Brain pericyte (primary cell): ENCODE measurements around the gene POU2F2.
A peak's percentile ranks its signal among the peaks of the same experiment; 100 is the strongest.
"Not testable (repeated sequence)": the region's sequence is repeated elsewhere in the genome, so short reads cannot be mapped to it uniquely, and the experiment has no call there.

Source experiments
- DNase-seq: peaks from one replicate; pipeline ENCODE4 v3.0.0-alpha.2; 2012; ENCODE audit warnings: low read depth, low spot score

Gene POU2F2

GRCh38 chr19:42100241-42100640 lies 32.0 kb downstream of the POU2F2 start:
- DNase-seq, result not testable (repeated sequence)

- DNase-seq, result no peak
Observed at GRCh38 chr19:42099336-42099925, 32.8 kb downstream of the POU2F2 start.

- no peak for DNase-seq
Observed at GRCh38 chr19:42098781-42099180, 33.5 kb downstream of the POU2F2 start.

GRCh38 chr19:42097461-42097860 lies 34.8 kb downstream of the POU2F2 start:
- no peak for DNase-seq

- DNase-seq, result no peak
Observed at GRCh38 chr19:42096255-42096837, 35.9 kb downstream of the POU2F2 start.

- no peak for DNase-seq
Observed at GRCh38 chr19:42095814-42096230, 36.4 kb downstream of the POU2F2 start.

- no peak for DNase-seq
Observed at GRCh38 chr19:42095142-42095813, 37.0 kb downstream of the POU2F2 start.

GRCh38 chr19:42093926-42094325 lies 38.3 kb downstream of the POU2F2 start:
- no peak for DNase-seq

- no peak for DNase-seq
Observed at GRCh38 chr19:42093505-42093904, 38.7 kb downstream of the POU2F2 start.

- DNase-seq, result no peak
Observed at GRCh38 chr19:42092350-42092749, 39.9 kb downstream of the POU2F2 start.

GRCh38 chr19:42091742-42092141 lies 40.5 kb downstream of the POU2F2 start:
- DNase-seq, result no peak

- no peak for DNase-seq
Observed at GRCh38 chr19:42091300-42091699, 40.9 kb downstream of the POU2F2 start.

- DNase-seq, result no peak
Observed at GRCh38 chr19:42090672-42091071, 41.6 kb downstream of the POU2F2 start.

GRCh38 chr19:42089772-42090171 lies 42.5 kb downstream of the POU2F2 start:
- DNase-seq, result no peak

GRCh38 chr19:42089191-42089750 lies 43.0 kb downstream of the POU2F2 start:
- no peak for DNase-seq

- no peak for DNase-seq
Observed at GRCh38 chr19:42088471-42089190, 43.6 kb downstream of the POU2F2 start.

GRCh38 chr19:42086770-42087550 lies 45.3 kb downstream of the POU2F2 start:
- peak; percentile 83 for DNase-seq

GRCh38 chr19:42086188-42086736 lies 46.0 kb downstream of the POU2F2 start:
- DNase-seq, result no peak

GRCh38 chr19:42083537-42083936 lies 48.7 kb downstream of the POU2F2 start:
- no peak for DNase-seq

GRCh38 chr19:42081584-42082203 lies 50.6 kb downstream of the POU2F2 start:
- DNase-seq, result no peak
